ENCODE data around the gene PALM.
"Not testable (repeated sequence)": the region's sequence is repeated elsewhere in the genome, so short reads cannot be mapped to it uniquely, and the experiment has no call there.

Gene PALM

GRCh38 chr19:679418-680286 is 29.1 kb upstream of the PALM start:
- DNase-seq: no peak

GRCh38 chr19:680287-681028 is 28.3 kb upstream of the PALM start:
- peak; percentile 99 for DNase-seq

- no peak for DNase-seq
Observed at GRCh38 chr19:681029-682019, 27.4 kb upstream of the PALM start.

- DNase-seq: no peak
Observed at GRCh38 chr19:682678-683320, 25.9 kb upstream of the PALM start.

- DNase-seq: no peak
Observed at GRCh38 chr19:685454-685931, 23.2 kb upstream of the PALM start.

- DNase-seq: no peak
Observed at GRCh38 chr19:686589-687297, 22.0 kb upstream of the PALM start.

- no peak for DNase-seq
Observed at GRCh38 chr19:687569-688166, 21.1 kb upstream of the PALM start.

GRCh38 chr19:688214-688613 is 20.5 kb upstream of the PALM start:
- DNase-seq: no peak

- no peak for DNase-seq
Observed at GRCh38 chr19:688992-689391, 19.7 kb upstream of the PALM start.

GRCh38 chr19:690203-690602 is 18.5 kb upstream of the PALM start:
- no peak for DNase-seq

- no peak for DNase-seq
Observed at GRCh38 chr19:694481-695351, 14.0 kb upstream of the PALM start.

- no peak for DNase-seq
Observed at GRCh38 chr19:695352-695949, 13.3 kb upstream of the PALM start, which contains the start of gene PRSS57. Gene PRSS57, minus strand, starts transcription at chr19:695452. Its CDS starts 22 bp downstream, at chr19:695430.

- not testable (repeated sequence) for DNase-seq
Observed at GRCh38 chr19:698529-698928, 10.2 kb upstream of the PALM start.

GRCh38 chr19:699885-700284 is 8.8 kb upstream of the PALM start:
- not testable (repeated sequence) for DNase-seq

GRCh38 chr19:702847-703246 is 5.9 kb upstream of the PALM start:
- not testable (repeated sequence) for DNase-seq

- no peak for DNase-seq
Observed at GRCh38 chr19:703329-703650, 5.4 kb upstream of the PALM start.

GRCh38 chr19:703651-704446 is 4.9 kb upstream of the PALM start:
- DNase-seq: peak; percentile 65

- no peak for DNase-seq
Observed at GRCh38 chr19:704447-704741, 4.3 kb upstream of the PALM start.
